D721Med (cell line): ENCODE results near the gene AOC1.

ENCODE experiments used
- DNase-seq: peaks from one replicate; pipeline ENCODE4 v3.0.0; 2011; ENCODE audit warnings: low spot score; ENCODE audit not compliant: insufficient read length
- FAIRE-seq: peaks from 2 replicates; lab custom pipeline; 2011; peaks lifted over from hg19 to GRCh38; lab: Jason Lieb, UNC
- CTCF ChIP-seq: IDR thresholded peaks from 2 replicates; pipeline ENCODE4 v1.5.1; 2012; ENCODE audit warnings: mild to moderate bottlenecking, control low read depth; ENCODE audit not compliant: insufficient read depth; ENCODE audit errors: missing control alignments

The AOC1 gene

GRCh38 chr7:150814328-150815001 is 37.9 kb upstream of the AOC1 start:
- FAIRE-seq (no peak), DNase-seq (no peak)
- no peak for TF ChIP-seq CTCF

- no peak for TF ChIP-seq CTCF
These were observed 33.3 kb upstream of the AOC1 start for GRCh38 chr7:150818971-150819370.

GRCh38 chr7:150820148-150820547 is 32.2 kb upstream of the AOC1 start:
- no peak for DNase-seq
- no peak for TF ChIP-seq CTCF
- no peak for FAIRE-seq

More at GRCh38 chr7:150818971-150819370, 33.3 kb upstream of the AOC1 start:
- DNase-seq = no peak
- no peak for FAIRE-seq

- no peak for DNase-seq
- FAIRE-seq = no peak
- peak; percentile 35 for TF ChIP-seq CTCF
These were observed 31.6 kb upstream of the AOC1 start for GRCh38 chr7:150820578-150821198.

GRCh38 chr7:150823043-150823442 is 29.3 kb upstream of the AOC1 start:
- FAIRE-seq (no peak), DNase-seq (no peak)
- TF ChIP-seq CTCF = no peak

- DNase-seq = no peak
These were observed 28.7 kb upstream of the AOC1 start for GRCh38 chr7:150823484-150824126.

More at GRCh38 chr7:150823484-150824126, 28.7 kb upstream of the AOC1 start:
- no peak for TF ChIP-seq CTCF
- FAIRE-seq = no peak
